ENCODE measurements around the gene SREBF2.
"Not testable (repeated sequence)": the region's sequence is repeated elsewhere in the genome, so short reads cannot be mapped to it uniquely, and the experiment has no call there.

Gene SREBF2

DNA sequence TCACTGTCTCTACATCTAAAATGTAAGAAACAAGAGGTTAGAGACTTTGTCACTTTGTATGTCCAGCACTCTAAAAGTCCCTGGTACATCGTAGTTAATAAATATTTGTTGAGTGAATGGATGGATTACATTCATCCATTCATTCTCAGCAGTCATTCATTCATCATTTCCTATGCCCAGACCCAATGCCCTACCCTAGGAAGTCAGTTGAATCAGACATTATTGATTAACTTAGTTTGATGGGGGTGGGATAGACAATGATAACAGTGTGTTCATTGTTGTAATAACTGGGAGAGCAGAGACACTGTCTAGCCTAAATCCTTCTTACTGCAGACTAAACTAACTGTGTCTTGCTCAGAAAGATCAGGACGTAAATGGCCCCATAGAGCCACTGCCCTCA is 115.2 kb downstream of the SREBF2 start:
- Histone ChIP-seq H3K4me3 (ENCODE audit: low read depth, low read length, poor library complexity, severe bottlenecking) (no peak overlapping the region), H2AFZ (ENCODE audit: low read length) (no peak overlapping the region), H3K36me3 (ENCODE audit: insufficient read depth, low read length) (peaks cover 27% of the 10 kb centered on the region), H3F3A (ENCODE audit: insufficient read depth, low read length) (no peaks in the 10 kb centered on the region), H3K9ac (ENCODE audit: low read length) (peak overlapping the region; percentile 89; the same call in 1 of the 2 replicates), H3K9me3 (ENCODE audit: low read length) (no peaks in the 10 kb centered on the region), H3K27me3 (ENCODE audit: insufficient read depth, low read length) (no peaks in the 10 kb centered on the region), H3K79me2 (ENCODE audit: insufficient read depth, low read length) (peaks cover 10% of the 10 kb centered on the region), H3K27ac (ENCODE audit: low read depth, low read length, poor library complexity, severe bottlenecking) (peak overlapping the region; percentile 91), H3K4me1 (ENCODE audit: insufficient read depth, low read length, severe bottlenecking) (peaks cover 53% of the 10 kb centered on the region), H3K9me2 (ENCODE audit: low read depth, low read length) (no peaks in the 10 kb centered on the region), H4K20me1 (ENCODE audit: insufficient read depth, low read length) (no peaks in the 10 kb centered on the region), H3K4me2 (ENCODE audit: low read length) (peak overlapping the region; percentile 96)
- no peak for TF ChIP-seq EZH2 (IDR thresholded peaks at IDR 0.05; ENCODE audit: borderline replicate concordance, low read length)
- TF ChIP-seq, protein P1, sequence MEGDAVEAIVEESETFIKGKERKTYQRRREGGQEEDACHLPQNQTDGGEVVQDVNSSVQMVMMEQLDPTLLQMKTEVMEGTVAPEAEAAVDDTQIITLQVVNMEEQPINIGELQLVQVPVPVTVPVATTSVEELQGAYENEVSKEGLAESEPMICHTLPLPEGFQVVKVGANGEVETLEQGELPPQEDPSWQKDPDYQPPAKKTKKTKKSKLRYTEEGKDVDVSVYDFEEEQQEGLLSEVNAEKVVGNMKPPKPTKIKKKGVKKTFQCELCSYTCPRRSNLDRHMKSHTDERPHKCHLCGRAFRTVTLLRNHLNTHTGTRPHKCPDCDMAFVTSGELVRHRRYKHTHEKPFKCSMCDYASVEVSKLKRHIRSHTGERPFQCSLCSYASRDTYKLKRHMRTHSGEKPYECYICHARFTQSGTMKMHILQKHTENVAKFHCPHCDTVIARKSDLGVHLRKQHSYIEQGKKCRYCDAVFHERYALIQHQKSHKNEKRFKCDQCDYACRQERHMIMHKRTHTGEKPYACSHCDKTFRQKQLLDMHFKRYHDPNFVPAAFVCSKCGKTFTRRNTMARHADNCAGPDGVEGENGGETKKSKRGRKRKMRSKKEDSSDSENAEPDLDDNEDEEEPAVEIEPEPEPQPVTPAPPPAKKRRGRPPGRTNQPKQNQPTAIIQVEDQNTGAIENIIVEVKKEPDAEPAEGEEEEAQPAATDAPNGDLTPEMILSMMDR (IDR thresholded peaks at IDR 0.05; ENCODE audit: low read length) = no peak

DNA sequence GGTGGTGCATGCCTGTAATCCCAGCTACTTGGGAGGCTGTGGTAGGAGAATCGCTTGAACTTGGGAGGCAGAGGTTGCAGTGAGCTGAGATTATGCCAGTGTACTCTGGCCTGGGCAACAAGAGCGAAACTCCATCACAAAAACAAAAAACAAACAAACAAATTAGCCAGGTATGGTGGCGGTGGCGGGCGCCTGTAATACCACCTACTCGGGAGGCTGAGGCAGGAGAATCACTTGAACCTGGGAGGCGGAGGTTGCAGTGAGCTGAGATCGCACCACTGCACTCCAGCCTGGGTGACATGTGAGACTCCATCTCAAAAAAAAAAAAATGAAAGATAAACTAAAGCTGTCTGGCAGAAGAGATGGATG is 116.0 kb downstream of the SREBF2 start:
- not testable (repeated sequence) for H3K27me3 ChIP-seq (ENCODE audit: insufficient read depth, low read length); H4K20me1 ChIP-seq (ENCODE audit: insufficient read depth, low read length); H2AFZ ChIP-seq (ENCODE audit: low read length); H3K79me2 ChIP-seq (ENCODE audit: insufficient read depth, low read length); H3K9ac ChIP-seq (ENCODE audit: low read length); H3K9me3 ChIP-seq (ENCODE audit: low read length); H3F3A ChIP-seq (ENCODE audit: insufficient read depth, low read length); H3K27ac ChIP-seq (ENCODE audit: low read depth, low read length, poor library complexity, severe bottlenecking); H3K9me2 ChIP-seq (ENCODE audit: low read depth, low read length); H3K4me3 ChIP-seq (ENCODE audit: low read depth, low read length, poor library complexity, severe bottlenecking)
- peaks cover 46% of the 10 kb centered on the region for H3K4me1 ChIP-seq (ENCODE audit: insufficient read depth, low read length, severe bottlenecking)
- H3K36me3 ChIP-seq (ENCODE audit: insufficient read depth, low read length) = peaks cover 20% of the 10 kb centered on the region
- peak overlapping the region; percentile 12; the same call in 1 of the 2 replicates for H3K4me2 ChIP-seq (ENCODE audit: low read length)

DNA sequence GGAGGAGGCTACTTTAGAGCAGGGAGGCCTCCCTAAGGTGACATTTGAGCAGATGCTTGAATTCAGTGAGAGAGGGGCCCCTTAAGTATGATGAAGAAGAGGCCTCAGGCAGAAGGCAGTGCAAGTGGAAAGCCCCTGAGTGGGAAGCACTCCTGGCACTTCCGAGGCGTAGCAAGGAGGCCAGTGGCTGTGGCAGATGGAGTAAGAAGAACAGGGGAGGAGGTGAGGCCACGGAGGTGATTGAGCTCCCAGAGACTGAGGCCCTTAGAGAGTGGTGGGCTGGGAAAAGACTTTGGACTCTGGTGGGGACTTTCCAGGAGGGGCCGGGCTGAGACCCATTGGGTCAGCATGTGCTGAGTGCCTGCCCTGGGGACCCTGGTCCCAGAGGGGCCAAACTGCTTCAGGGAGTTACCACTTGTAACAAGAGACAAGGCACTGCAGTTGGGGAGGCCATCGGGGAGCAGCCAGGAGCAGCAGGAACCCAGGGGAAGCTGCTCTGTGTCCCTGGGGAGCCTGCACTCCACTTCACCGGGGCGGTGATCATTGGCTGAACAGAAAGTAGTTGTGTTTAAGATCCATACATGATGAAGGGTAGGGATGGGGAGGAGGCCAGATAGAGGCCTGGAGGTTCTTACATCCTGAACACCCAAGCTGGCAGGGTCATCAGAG is 116.5 kb downstream of the SREBF2 start:
- H3K36me3 ChIP-seq (ENCODE audit: insufficient read depth, low read length) = peaks cover 14% of the 10 kb centered on the region
- H3K4me1 ChIP-seq (ENCODE audit: insufficient read depth, low read length, severe bottlenecking) = peaks cover 44% of the 10 kb centered on the region
- H3K9me2 ChIP-seq (ENCODE audit: low read depth, low read length) = no peaks in the 10 kb centered on the region
- no peak overlapping the region for H3K27ac ChIP-seq (ENCODE audit: low read depth, low read length, poor library complexity, severe bottlenecking)
- no peaks in the 10 kb centered on the region for H4K20me1 ChIP-seq (ENCODE audit: insufficient read depth, low read length)
- H3K27me3 ChIP-seq (ENCODE audit: insufficient read depth, low read length) = no peaks in the 10 kb centered on the region
- H3K9ac ChIP-seq (ENCODE audit: low read length) = no peak overlapping the region; the same call in 1 of the 2 replicates
- H3K79me2 ChIP-seq (ENCODE audit: insufficient read depth, low read length) = peaks cover 10% of the 10 kb centered on the region
- TF ChIP-seq EZH2 (IDR thresholded peaks at IDR 0.05; ENCODE audit: borderline replicate concordance, low read length) = no peak
- H3K4me2 ChIP-seq (ENCODE audit: low read length) = peak overlapping the region; percentile 12; the same call in 1 of the 2 replicates
- H3K4me3 ChIP-seq (ENCODE audit: low read depth, low read length, poor library complexity, severe bottlenecking) = no peak overlapping the region
- no peak overlapping the region for H2AFZ ChIP-seq (ENCODE audit: low read length)
- H3F3A ChIP-seq (ENCODE audit: insufficient read depth, low read length) = no peaks in the 10 kb centered on the region
- no peaks in the 10 kb centered on the region for H3K9me3 ChIP-seq (ENCODE audit: low read length)

DNA sequence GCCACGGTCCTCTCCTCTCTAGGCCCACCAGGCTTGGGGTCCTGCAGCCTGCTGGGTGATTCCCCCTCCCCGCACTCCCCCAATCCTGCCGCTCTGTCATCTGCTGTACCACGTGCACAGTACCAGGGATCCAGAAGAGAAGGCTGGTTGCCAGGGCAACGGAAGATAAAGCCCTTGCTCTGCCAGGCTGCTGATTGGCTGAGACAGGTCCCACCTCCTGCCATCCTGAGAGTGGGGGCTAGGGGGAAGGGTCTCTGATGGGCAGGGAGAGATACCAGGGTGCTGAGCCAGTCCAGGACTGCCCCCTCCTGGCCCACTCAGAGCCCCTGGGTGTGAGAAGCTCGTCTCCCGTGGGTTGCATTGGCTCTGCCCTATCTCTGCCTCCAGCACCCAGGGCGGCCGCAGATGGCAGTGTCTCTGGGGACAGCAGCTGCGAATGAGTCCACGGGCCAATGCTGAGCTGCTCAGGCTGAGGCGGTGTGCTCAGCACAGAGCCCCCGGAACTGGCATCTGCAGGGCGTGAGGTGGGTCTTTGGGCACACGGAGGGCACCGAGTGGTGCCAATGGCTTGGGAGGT is 119.1 kb downstream of the SREBF2 start, which contains the start of gene SMIM45:
Gene SMIM45 (plus strand): TSS at position 253 of the 577 bp plus-strand sequence.
- TF ChIP-seq EZH2 (IDR thresholded peaks at IDR 0.05; ENCODE audit: borderline replicate concordance, low read length) = no peak
- TF ChIP-seq, protein P1 (IDR thresholded peaks at IDR 0.05; ENCODE audit: low read length) = peak; percentile 11; the same call in 1 of the 2 replicates
- Histone ChIP-seq H3K27me3 (ENCODE audit: insufficient read depth, low read length) (no peaks in the 10 kb centered on the region), H3K4me1 (ENCODE audit: insufficient read depth, low read length, severe bottlenecking) (peaks cover 39% of the 10 kb centered on the region), H3K9ac (ENCODE audit: low read length) (no peak within 1 kb of the TSS), H3K4me3 (ENCODE audit: low read depth, low read length, poor library complexity, severe bottlenecking) (no peak within 1 kb of the TSS), H2AFZ (ENCODE audit: low read length) (no peak within 1 kb of the TSS), H3K9me3 (ENCODE audit: low read length) (no peaks in the 10 kb centered on the region), H3K9me2 (ENCODE audit: low read depth, low read length) (no peaks in the 10 kb centered on the region), H3K36me3 (ENCODE audit: insufficient read depth, low read length) (no peaks in the 10 kb centered on the region), H3K4me2 (ENCODE audit: low read length) (no peak within 1 kb of the TSS), H3K27ac (ENCODE audit: low read depth, low read length, poor library complexity, severe bottlenecking) (no peak within 1 kb of the TSS), H3F3A (ENCODE audit: insufficient read depth, low read length) (no peaks in the 10 kb centered on the region), H4K20me1 (ENCODE audit: insufficient read depth, low read length) (no peaks in the 10 kb centered on the region), H3K79me2 (ENCODE audit: insufficient read depth, low read length) (no peaks in the 10 kb centered on the region)
